Globus pallidus (tissue), 1 donor: Measurements from ENCODE around the gene SLC44A5.
"Not testable (repeated sequence)": the region's sequence is repeated elsewhere in the genome, so short reads cannot be mapped to it uniquely, and the experiment has no call there.

ENCODE experiments used
- DNase-seq: peaks from one replicate; pipeline ENCODE4 v3.0.0-alpha.2; 2015; ENCODE audit warnings: low spot score

Gene SLC44A5

DNA sequence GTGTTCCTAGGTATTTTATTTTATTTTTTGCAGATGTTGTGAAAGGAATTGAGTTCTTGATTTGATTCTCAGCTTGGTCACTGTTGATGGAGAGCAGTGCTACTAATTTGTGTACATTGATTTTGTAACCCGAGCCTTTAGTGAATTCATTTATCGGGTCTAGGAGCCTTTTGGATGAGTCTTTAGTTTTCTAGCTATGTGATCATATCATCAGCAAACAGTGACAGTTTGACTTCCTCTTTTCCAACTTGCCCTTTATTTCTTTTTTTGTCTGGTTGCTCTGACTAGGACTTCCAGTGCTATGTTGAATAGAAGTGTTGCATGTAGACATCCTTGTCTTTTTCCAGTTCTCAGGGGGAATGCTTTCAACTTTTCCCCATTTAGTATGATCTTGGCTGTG, 337.8 kb downstream of the SLC44A5 start:
- DNase-seq, result no peak

DNA sequence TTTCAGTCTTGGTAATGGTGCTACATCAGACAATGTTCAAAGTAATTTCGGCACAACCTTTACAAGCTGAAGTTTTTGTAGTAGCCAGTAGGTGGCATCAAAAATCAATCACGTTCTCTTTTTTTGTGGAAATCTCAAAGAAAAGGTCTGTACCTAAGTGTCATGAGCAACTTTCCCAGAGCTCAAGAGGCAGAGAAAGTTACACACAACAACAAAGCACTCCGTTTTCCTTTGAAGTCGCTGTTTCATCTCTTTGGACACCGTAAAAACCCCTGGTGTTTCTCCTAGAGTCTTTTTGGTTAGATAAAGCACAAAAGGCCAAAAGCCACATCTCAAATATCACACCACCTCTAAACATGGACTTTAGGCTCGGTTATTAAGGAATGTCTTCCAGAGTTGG, 345.1 kb downstream of the SLC44A5 start:
- peak; percentile 30 for DNase-seq

DNA sequence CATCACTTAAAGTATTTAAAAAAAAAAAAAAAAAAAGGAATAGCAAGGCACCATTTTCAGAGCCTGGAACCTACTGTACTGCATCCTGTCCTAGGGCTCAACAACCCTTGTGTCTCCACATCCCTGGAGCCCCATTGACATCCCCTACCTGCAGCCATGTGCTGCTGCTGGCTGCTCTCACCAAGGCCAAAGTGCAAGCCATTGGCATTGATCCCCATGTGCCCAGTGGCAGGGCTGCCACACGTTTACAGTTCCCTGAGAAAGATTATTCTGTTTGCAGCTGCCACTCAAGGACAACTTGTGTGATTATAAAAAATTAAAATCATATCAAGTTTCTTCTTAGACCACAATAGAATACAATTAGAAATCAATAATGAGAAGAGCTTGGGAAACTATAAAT, 346.8 kb downstream of the SLC44A5 start:
- no peak for DNase-seq

DNA sequence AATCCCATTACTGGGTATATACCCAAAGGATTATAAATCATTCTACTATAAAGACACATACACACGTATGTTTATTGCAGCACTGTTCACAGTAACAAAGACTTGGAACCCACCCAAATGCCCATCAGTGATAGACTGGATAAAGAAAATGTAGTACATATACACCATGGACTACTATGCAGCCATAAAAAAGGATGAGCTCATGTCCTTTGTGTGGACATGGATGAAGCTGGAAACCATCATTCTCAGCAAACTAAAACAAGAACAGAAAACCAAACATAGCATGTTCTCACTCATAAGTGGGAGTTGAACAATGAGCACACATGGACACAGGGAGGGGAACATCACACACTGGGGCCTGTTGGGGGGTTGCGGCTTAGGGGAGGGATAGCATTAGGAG, 347.3 kb downstream of the SLC44A5 start:
- not testable (repeated sequence) for DNase-seq

DNA sequence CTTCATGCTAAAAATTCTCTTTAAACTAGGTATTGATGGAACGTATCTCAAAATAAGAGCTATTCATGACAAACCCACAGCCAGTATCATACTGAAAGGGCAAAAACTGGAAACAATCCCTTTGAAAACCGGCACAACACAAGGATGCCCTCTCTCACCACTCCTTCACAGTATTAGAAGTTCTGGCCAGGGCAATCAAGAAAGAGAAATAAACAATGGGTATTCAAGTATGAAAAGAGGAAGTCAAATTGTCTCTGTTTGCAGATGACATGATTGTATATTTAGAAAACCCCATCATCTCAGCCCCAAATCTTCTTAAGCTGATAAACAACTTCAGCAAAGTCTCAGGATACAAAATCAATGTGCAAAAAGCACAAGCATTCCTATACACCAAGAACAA, 349.0 kb downstream of the SLC44A5 start:
- DNase-seq, result not testable (repeated sequence)

DNA sequence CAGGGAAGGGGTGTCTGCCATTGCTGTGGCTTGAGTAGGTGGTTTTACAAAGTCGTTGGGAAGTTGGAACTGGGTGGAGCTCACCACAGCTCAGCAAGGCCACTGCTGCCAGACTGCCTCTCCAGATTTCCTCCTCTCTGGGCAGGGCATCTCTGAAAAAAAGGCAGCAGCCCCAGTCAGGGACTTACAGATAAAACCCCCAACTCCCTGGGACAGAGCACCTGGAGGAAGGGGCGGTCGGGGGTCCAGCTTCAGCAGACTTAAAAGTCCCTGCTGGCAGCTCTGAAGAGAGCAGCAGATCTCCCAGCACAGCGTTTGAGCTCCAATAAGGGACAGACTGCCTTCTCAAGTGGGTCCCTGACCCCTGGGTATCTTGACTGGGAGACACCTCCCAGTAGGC, 352.6 kb downstream of the SLC44A5 start:
- DNase-seq, result no peak

DNA sequence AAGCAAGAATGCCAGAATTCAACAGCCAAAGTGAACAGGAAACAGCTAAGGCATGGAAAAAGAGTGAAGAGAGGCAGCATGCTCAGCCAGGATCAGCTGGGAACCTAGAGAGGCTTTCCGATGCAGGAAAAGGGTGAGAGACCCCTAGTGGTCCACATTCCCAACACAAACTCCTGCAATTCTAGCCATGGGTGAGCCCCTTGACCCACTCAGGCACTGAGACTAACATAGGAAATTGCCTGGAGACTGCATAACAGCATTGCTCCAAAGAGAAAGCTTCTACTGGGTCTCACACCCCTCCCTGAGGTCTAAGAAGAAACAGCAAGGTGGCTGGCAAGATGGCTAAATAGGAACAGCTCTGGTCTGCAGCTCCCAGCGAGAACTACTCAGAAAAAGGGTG, 353.5 kb downstream of the SLC44A5 start:
- DNase-seq, result no peak

DNA sequence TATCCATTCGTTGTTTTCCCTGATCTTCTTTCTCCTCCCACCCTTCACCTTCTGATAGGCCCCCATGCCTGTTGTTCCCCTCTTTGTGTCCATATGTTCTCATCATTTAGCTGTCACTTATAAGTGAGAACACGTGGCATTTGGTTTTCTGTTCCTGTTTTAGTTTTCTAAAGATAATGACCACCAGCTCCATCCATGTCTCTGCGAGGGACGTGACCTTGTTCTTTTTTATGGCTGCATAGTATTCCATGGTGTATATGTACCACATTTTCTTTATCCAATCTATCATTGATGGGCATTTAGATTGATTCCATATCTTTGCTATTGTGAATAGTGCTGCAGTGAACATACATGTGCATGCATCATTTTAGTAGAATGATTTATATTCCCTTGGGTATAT, 360.8 kb downstream of the SLC44A5 start:
- DNase-seq, result not testable (repeated sequence)

DNA sequence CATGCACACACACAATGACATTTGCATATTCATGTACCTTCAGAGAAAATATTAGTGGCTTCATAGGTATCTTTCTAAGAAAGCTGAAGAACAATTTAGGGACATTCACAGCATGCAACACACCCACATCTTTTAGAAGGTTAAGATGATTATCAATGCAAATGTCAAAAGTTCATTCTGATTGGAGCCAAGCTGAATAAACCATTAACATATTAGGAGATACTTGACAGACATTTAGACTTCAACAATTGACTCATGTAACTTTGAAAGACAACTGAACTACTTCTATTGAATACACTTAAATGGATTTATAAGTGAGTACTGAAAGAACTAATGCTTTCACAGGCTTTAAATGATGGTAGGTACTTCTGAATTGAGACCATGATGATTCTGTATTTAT, 365.7 kb downstream of the SLC44A5 start:
- no peak for DNase-seq

DNA sequence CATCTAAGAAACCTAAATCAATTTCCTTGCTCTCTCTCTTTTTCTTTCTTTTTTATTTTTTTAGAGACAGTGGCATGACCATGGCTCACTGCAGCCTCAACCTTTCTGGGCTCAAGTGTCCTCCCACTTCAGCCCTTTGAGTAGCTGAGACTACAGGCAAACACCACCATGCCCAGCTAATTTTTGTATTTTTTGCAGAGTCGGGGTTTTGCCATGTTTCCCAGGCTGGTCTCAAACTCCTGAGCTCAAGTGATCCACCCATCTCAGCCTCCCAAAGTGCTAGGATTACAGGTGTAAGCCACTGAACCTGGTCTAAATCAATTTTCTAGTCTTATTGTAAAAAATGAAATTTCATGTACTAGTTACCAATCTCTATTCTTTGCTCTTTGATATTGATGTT, 367.8 kb downstream of the SLC44A5 start:
- DNase-seq, result no peak

DNA sequence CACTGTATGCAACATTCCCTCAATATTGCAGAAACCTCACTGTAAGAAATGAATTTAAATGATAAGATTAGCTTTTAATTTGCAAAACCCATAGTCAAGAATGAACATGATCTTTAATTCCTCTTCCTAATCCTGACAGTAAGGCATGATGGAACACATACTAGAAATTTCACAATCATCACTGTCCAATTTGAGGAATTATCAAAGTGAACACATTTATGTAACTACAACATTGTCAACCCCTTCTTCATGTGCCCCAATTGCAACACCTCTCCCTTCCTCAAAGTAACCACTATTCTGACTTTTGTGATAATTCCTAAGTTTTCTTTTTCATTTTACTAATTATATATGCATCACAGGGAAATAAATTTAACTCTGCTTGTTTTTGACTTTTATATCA, 373.6 kb downstream of the SLC44A5 start:
- DNase-seq, result no peak

DNA sequence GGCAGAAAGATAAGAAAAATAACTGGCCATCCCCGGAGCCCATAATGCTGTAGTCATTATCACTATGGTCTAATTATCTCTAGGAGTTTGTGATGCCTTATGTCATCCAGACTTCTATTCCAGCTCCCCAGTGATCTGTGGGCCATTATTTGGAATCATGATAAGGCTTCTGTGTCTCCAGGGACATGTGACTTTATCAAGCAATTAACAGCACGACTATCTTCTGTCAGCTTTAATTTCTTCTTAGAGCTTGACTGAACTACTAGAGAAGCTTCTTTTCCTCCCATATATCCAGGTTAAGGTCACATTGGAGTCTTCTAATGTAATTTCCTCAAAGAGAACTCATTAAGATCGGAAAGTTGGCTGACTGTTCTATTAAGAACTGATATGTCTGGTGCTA, 376.4 kb downstream of the SLC44A5 start:
- DNase-seq, result no peak

DNA sequence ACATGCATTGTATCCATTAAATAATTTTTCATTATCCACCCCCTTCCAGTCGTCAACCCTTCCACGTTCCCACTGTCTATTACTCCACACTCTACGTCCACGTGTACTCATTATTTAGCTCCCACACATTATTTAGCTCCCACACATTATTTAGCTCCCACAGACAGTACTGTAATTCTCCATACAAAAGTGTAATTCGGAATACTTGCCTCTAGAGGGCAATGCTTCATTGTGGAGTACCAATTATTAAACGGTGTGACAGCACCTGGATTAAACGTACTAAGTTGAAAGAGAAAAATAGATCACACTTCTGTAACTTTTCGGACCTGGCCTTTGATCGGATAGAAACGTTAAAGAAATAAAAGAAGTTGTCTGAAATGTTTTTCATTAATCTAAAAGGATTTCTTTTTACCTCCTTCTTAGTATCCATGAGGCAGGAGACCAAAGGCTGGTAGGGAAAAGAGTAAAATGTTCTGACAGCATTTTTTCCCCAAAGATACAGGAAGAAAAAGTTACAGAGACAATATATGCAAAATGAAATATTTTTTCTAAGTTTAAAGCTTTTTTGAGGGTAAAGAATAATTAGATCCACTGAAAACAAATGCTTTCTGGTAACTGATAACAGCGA, 377.5 kb downstream of the SLC44A5 start:
- no peak for DNase-seq

DNA sequence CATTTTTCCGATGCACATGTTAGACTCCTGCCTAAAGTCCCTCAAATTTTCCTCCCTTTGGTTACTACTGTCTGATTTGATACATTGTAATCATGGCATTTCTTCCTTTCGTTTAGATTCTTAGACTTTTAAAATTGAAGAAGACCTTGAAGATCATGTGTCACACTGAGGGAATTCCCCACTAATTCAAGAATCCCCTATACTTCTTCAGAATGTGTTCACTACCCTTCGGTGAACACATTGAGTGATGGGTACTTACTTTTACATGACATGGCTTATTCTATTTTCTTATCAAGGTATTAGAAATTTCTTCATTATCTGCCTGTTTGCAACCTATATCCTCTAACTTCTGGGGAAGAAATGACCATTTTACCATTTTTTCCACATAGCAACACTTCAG, 390.8 kb downstream of the SLC44A5 start:
- no peak for DNase-seq

DNA sequence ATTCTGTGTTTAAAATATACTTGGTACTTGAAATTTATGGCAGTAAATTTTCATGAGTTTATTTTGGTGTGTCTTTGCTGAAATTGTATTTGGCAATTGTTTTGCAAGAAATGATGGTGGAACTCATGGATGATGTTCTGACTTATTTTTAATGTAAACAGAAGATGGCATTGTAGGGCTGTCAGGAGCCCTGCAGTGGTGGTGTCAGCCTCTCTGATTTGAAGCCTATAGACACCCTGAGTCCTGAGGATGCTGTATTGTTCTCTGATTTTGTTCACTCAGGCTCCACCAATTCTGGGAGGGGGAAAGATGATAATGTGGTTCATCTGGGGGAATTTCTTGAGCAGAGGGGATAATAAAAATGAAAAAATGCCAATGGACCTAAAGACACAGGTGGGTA, 396.9 kb downstream of the SLC44A5 start:
- DNase-seq, result no peak

DNA sequence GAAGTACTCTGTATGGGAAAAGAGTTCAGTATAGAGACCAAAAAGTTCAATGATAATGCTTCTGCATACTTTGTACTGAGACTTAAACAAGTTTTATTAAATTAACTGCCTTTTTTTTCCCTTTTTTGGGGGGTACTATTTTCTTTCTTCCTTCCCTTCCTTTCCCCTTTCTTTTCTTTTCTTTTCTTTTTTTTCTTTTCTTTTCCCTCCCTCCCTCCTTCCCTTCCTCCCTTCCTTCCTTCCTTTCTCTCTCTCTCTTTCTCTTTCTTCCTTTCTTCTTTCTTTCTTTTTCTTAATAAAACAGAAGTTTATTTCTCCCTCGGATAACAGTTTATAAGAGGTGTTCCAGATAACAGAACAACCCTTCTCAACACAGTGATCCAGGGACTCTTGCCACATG, 399.3 kb downstream of the SLC44A5 start:
- DNase-seq, result no peak

DNA sequence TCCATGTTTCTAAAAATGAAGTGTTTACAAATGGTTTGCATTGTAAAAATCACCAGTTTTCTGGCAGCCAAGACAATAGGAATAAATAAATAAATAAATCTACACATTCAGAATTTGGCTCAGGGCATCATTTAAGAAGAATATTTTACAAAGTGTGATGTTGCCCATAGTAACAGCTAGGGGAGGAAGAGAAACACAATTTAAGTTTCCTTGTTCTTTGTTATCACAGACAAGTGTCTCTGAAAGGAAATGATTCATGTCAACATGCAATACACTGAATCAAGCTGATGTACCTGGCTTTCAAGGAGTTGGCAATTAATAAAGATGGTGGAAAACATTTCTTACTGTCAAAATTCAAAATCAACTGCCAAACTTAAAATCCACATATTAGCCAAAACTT, 402.1 kb downstream of the SLC44A5 start:
- DNase-seq, result no peak

DNA sequence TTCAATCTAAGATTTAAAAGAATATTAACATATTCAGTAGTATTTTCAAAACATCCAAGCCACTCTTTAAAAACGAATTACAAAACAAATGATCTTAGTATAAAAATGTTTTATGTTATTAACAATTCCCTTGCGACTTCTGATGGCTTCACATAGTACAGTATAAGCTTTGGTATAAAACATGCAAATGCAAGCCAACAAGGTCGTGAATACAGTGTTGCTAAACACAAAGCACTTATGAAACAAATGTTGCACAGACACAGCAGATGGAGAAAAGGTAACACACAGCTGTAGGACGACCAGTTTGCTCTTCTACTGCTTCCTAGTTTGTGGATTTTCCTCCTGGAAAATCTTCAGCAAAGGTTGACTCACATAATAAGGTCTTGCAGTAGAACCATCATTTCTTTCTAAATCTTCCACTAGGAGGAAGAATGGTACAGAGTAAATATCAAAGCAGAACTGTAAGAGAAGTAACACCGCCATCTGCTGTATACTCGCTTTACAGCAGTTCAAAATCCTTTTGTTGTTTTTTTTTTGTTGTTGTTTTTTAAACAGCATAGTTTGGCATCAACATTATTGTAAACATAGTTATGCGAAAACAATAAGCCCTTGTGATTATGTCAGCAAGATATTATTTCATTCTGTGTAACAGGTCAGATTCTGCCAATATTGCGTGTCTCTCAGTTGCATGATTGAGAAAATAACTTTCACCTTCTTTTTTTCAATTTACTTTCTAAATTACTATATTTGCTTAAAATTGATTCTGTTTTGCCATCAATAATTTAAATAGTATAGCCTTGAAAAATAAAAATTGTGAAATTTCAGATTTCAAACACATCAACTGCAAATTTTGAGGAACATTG, 407.3 kb downstream of the SLC44A5 start:
- DNase-seq, result peak; percentile 41

DNA sequence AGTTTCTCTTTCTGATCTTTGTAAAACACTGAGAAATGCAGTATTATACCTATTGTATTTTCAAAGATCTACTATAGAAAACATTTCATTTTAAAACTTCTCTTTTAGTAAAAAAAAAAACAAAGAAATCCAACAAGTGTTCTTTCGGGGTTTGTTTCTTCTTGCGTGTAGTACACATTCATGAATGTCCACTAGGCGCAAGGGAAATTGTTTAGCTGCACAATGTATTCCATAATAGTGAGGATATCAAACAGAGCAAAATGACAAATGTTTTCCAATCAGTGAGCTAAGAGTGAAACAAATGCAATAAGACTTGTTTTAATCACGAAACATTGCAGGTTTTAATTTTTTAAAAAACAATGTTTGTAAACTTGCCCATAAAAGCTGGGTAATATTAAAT, 408.2 kb downstream of the SLC44A5 start:
- DNase-seq, result no peak

DNA sequence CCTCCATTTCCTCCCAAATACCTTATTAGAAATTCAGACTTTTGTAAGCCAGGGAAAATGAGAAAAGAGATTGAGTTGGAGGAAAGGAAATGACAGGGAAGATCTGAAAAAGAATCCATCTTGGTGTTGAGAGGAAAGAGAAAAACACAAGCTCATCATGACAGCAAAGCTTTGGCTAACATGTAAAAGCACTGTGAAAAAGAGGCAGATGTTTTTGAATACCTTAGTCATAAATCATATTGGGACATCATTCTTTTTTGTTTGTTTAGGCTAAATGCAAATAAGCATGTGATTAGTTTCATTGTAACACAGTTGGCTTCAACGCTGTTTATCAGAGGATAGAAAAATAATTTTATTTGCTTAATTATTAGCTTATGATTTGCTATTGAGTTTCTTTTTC, 412.2 kb downstream of the SLC44A5 start:
- DNase-seq, result no peak

DNA sequence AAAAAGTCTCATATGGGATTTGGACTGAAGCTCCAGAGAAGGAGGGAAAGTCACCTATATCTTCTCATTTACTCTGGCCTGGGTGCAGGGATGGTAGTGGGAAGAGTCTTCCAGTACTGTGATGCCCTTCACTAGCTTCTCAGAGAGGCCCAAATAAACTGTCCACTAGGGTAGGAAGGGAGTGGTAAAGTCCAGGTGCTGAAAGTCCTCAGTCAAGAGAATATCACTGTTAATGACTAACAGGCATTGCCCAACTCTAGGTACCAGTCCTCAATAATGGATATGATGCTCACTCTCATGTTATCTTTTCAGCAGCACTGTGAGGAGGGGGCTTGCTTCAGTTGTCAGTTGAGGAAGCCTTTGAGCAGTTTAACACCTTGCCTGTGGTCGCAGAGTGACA, 412.8 kb downstream of the SLC44A5 start:
- DNase-seq, result no peak

DNA sequence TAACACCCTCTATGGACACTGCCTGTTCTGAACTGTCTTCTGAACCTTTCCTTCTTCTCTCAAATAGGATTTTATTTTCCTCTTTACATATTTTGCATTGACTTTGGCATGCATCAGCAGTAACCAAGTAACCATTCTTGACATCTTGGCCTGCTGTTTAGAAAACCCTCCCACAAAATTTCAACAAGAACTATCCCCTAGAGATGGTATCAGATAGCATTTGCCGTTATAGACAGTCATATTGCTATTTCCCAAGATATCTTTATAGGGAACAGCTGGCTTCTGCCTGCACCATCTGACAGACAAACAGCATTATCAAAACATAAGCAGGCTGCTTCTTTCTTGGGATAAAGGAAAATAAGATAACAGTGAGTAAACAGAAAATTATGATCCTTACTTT, 422.0 kb downstream of the SLC44A5 start:
- no peak for DNase-seq

DNA sequence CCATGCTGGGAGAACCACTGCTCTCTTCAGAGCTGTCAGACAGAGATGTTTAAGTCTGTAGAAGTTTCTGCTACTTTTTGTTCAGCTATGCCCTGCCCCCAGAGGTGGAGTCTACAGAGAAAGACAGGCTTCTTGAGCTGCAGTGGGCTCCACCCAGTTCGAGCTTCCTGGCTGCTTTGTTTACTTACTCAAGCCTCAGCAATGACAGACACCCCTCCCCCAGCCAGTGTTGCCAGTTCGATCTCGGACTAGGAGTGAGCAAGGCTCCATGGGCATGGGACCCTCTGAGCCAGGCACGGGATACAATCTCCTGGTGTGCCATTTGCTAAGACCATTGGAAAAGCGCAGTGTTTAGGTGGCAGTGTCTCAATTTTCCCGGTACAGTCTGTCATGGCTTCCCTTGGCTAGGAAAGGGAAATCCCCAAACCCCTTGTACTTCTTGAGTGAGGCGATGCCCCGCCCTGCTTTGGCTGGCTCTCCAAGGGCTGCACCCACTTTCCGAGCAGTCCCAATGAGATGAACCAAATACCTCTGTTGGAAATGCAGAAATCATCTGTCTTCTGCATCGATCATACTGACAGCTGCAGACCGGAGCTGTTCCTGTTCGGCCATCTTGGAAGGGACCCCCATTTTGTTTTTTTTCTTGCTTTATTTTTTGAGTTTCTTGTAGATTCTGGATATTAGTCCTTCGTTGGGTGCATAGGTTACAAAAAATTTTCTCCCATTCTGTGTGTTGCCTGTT, 429.5 kb downstream of the SLC44A5 start:
- not testable (repeated sequence) for DNase-seq
